Stimulated activated naive CD8-positive, alpha-beta T cell treated with anti-CD3 and anti-CD28 coated beads, Interleukin-15, Interleukin-2, amounts not matched to agents 100 U/mL and 50 U/mL, for 24 hours (primary cell): ENCODE results near the gene TMC4.
"Not testable (repeated sequence)": the region's sequence is repeated elsewhere in the genome, so short reads cannot be mapped to it uniquely, and the experiment has no call there.

ENCODE experiments used
- ATAC-seq: fragments of 150-1000 bp; cut with Tn5 transposase; one replicate; pipeline ENCODE4 v1.10.0; 2021
- DNase-seq: peaks from one replicate; pipeline ENCODE4 v3.0.0; 2021

Gene TMC4

GRCh38 chr19:54172471-54173358 lies at the start of gene TMC4:
TMC4 (minus strand) TSS chr19:54173160; CDS start chr19:54173117, 43 bp downstream.
- ATAC-seq (no peak), DNase-seq (no peak)

- not testable (repeated sequence) for DNase-seq, ATAC-seq
Measured at GRCh38 chr19:54221947-54222346, 49.0 kb upstream of the TMC4 start.

- ATAC-seq, DNase-seq: not testable (repeated sequence)
Measured at GRCh38 chr19:54219702-54220101, 46.7 kb upstream of the TMC4 start.

- DNase-seq: no peak
- no peak for ATAC-seq
Measured at GRCh38 chr19:54218960-54219661, 46.2 kb upstream of the TMC4 start.

- ATAC-seq: no peak
Measured at GRCh38 chr19:54218259-54218658, 45.3 kb upstream of the TMC4 start.

GRCh38 chr19:54217517-54218247 lies 44.7 kb upstream of the TMC4 start:
- ATAC-seq, DNase-seq: not testable (repeated sequence)

More at GRCh38 chr19:54218259-54218658, 45.3 kb upstream of the TMC4 start:
- no peak for DNase-seq

- ATAC-seq (no peak), DNase-seq (no peak)
Measured at GRCh38 chr19:54216869-54217268, 43.9 kb upstream of the TMC4 start.

GRCh38 chr19:54214734-54215133 lies 41.8 kb upstream of the TMC4 start:
- not testable (repeated sequence) for DNase-seq, ATAC-seq

- DNase-seq, ATAC-seq: not testable (repeated sequence)
Measured at GRCh38 chr19:54214217-54214616, 41.3 kb upstream of the TMC4 start.

GRCh38 chr19:54211235-54211634 lies 38.3 kb upstream of the TMC4 start:
- DNase-seq (no peak), ATAC-seq (no peak)

GRCh38 chr19:54209811-54210494 lies 37.0 kb upstream of the TMC4 start:
- ATAC-seq (no peak), DNase-seq (peak; percentile 53)

- DNase-seq (peak; percentile 28), ATAC-seq (no peak)
Measured at GRCh38 chr19:54209058-54209810, 36.3 kb upstream of the TMC4 start.

GRCh38 chr19:54208784-54209057 lies 35.8 kb upstream of the TMC4 start:
- ATAC-seq (no peak), DNase-seq (no peak)

GRCh38 chr19:54207983-54208783 lies 35.2 kb upstream of the TMC4 start:
- ATAC-seq (peak; percentile 22), DNase-seq (peak; percentile 81)

GRCh38 chr19:54207676-54207982 lies 34.7 kb upstream of the TMC4 start:
- DNase-seq (no peak), ATAC-seq (peak; percentile 47)

GRCh38 chr19:54207193-54207592 lies 34.2 kb upstream of the TMC4 start:
- peak; percentile 30 for DNase-seq
- not testable (repeated sequence) for ATAC-seq

- no peak for ATAC-seq
- DNase-seq: peak; percentile 30
Measured at GRCh38 chr19:54206831-54207177, 33.8 kb upstream of the TMC4 start.

GRCh38 chr19:54206030-54206830 lies 33.3 kb upstream of the TMC4 start:
- DNase-seq (peak; percentile 23), ATAC-seq (no peak)

GRCh38 chr19:54204767-54205468 lies 32.0 kb upstream of the TMC4 start:
- DNase-seq (no peak), ATAC-seq (no peak)
